GM23338 (cell line): ENCODE results near the gene SCO2. TPM values are rescaled to one million over a fixed set of nuclear protein-coding genes. Genes with fewer than 3 reads are reported as not detected.
A peak's percentile ranks its signal among the peaks of the same experiment; 100 is the strongest.

Source experiments
- ATAC-seq: fragments of 200-7000 bp; cut with Tn5 transposase; 3 replicates; pipeline ENCODE4 v1.9.1; 2020
- DNase-seq: peaks from one replicate; pipeline ENCODE4 v3.0.0-alpha.2; 2015; ENCODE audit warnings: low spot score
- H2AFZ ChIP-seq: fragments of 200-600 bp; sonication (generic); 2 replicates; pipeline ENCODE4 v1.8.0; 2016; ENCODE audit warnings: antibody characterized with exemption, mild to moderate bottlenecking, moderate library complexity
- H3F3A ChIP-seq: fragments of 200-600 bp; sonication (generic); replicated peaks from 2 replicates; pipeline ENCODE4 v1.8.0; 2017; ENCODE audit warnings: antibody characterized with exemption, mixed run types, low read depth
- H3K27ac ChIP-seq: fragments of 200-600 bp; sonication (generic); 2 replicates; pipeline ENCODE4 v1.6.1; 2016; ENCODE audit warnings: low read depth
- H3K27me3 ChIP-seq: fragments of 200-600 bp; sonication (generic); 2 replicates; pipeline ENCODE4 v1.8.0; 2016; ENCODE audit warnings: mild to moderate bottlenecking, mixed run types, moderate library complexity; ENCODE audit not compliant: insufficient read depth
- H3K36me3 ChIP-seq: fragments of 200-600 bp; sonication (generic); 2 replicates; pipeline ENCODE4 v1.8.0; 2016; ENCODE audit warnings: mild to moderate bottlenecking; ENCODE audit not compliant: insufficient read depth
- H3K4me1 ChIP-seq: fragments of 200-600 bp; sonication (generic); 2 replicates; pipeline ENCODE4 v1.8.0; 2016; ENCODE audit warnings: mild to moderate bottlenecking, moderate library complexity; ENCODE audit not compliant: insufficient read depth
- H3K4me2 ChIP-seq: fragments of 200-600 bp; sonication (generic); 2 replicates; pipeline ENCODE4 v1.7.1; 2017; ENCODE audit warnings: mixed run types
- H3K4me3 ChIP-seq: fragments of 200-600 bp; sonication (generic); 2 replicates; pipeline ENCODE4 v1.6.1; 2016; ENCODE audit warnings: mixed run types
- H3K79me2 ChIP-seq: fragments of 200-600 bp; sonication (generic); replicated peaks from 2 replicates; pipeline ENCODE4 v1.8.0; 2017; ENCODE audit warnings: mild to moderate bottlenecking; ENCODE audit not compliant: insufficient read depth
- H3K9me2 ChIP-seq: fragments of 200-600 bp; sonication (generic); 2 replicates; pipeline ENCODE4 v1.8.0; 2017; ENCODE audit not compliant: insufficient read depth
- H4K20me1 ChIP-seq: fragments of 200-600 bp; sonication (generic); replicated peaks from 2 replicates; pipeline ENCODE4 v1.8.0; 2017; ENCODE audit warnings: mild to moderate bottlenecking; ENCODE audit not compliant: insufficient read depth
- H3K27ac Mint-ChIP-seq: 2 replicates; pipeline ENCODE4 v1.8.0; 2020; ENCODE audit warnings: inconsistent platforms, mild to moderate bottlenecking, moderate library complexity, mixed read lengths
- H3K27me3 Mint-ChIP-seq: 3 replicates; pipeline ENCODE4 v1.8.0; 2022; ENCODE audit warnings: low read depth, mild to moderate bottlenecking, moderate library complexity, mixed read lengths, inconsistent platforms; ENCODE audit not compliant: insufficient read depth, poor library complexity
- H3K36me3 Mint-ChIP-seq: 3 replicates; pipeline ENCODE4 v1.8.0; 2021; ENCODE audit warnings: low read depth, mild to moderate bottlenecking, inconsistent platforms, moderate library complexity, mixed read lengths
- H3K4me1 Mint-ChIP-seq: 3 replicates; pipeline ENCODE4 v1.8.0; 2020; ENCODE audit warnings: mild to moderate bottlenecking, inconsistent platforms, mixed read lengths
- H3K4me3 Mint-ChIP-seq: 3 replicates; pipeline ENCODE4 v1.8.0; 2021; ENCODE audit warnings: moderate library complexity, mild to moderate bottlenecking, inconsistent platforms, mixed read lengths
- H3K9me3 Mint-ChIP-seq: 3 replicates; pipeline ENCODE4 v1.8.0; 2020; ENCODE audit warnings: moderate library complexity, mild to moderate bottlenecking, inconsistent platforms, mixed read lengths
- CREB1 ChIP-seq: fragments of 250-450 bp; sonication (Bioruptor Pico); IDR thresholded peaks from 2 replicates; pipeline ENCODE4 v1.5.0; 2020; ENCODE audit warnings: low read depth, mild to moderate bottlenecking, moderate library complexity
- CTCF ChIP-seq, 2 experiments: fragments of 200-600 bp in 1 of 2; sonication (generic) in 1 of 2; conservative IDR thresholded peaks; 2 replicates each; pipeline versions ENCODE4 v1.5.1 to v1.6.1; 2016 to 2017; ENCODE audit warnings: antibody characterized with exemption in 2 of 2, low read depth in 2 of 2, mild to moderate bottlenecking in 2 of 2, moderate library complexity in 1 of 2
- EZH2 ChIP-seq: fragments of 200-600 bp; sonication (generic); IDR thresholded peaks from one replicate; pipeline ENCODE4 v1.8.0; 2017; ENCODE audit warnings: antibody characterized with exemption, mild to moderate bottlenecking, low read depth; ENCODE audit not compliant: unreplicated experiment
- EZH2phosphoT487 ChIP-seq: fragments of 200-600 bp; sonication (generic); IDR thresholded peaks from one replicate; pipeline ENCODE4 v1.8.1; 2018; ENCODE audit warnings: antibody characterized with exemption; ENCODE audit not compliant: unreplicated experiment
- NANOG ChIP-seq: IDR thresholded peaks from 2 replicates; pipeline ENCODE4 v1.6.1; 2016; ENCODE audit warnings: antibody characterized with exemption, borderline replicate concordance
- POLR2AphosphoS5 ChIP-seq: IDR thresholded peaks from 2 replicates; pipeline ENCODE4 v1.6.1; 2016; ENCODE audit warnings: antibody characterized with exemption, low read depth
- REST ChIP-seq: IDR thresholded peaks from one replicate; pipeline ENCODE4 v1.6.1; 2018; ENCODE audit warnings: antibody characterized with exemption; ENCODE audit not compliant: unreplicated experiment
- ZNF114 ChIP-seq: fragments of 250-450 bp; sonication (Bioruptor Pico); IDR thresholded peaks from 2 replicates; pipeline ENCODE4 v1.5.0; 2020; ENCODE audit warnings: mild to moderate bottlenecking, moderate library complexity
- ZNF331 ChIP-seq: fragments of 250-450 bp; sonication (Bioruptor Pico); IDR thresholded peaks from 2 replicates; pipeline ENCODE4 v1.5.0; 2020; ENCODE audit warnings: low read depth, mild to moderate bottlenecking, moderate library complexity
- polyA plus RNA-seq: library from polyadenylated mRNA; unstranded; fragments of >200 nt; fragmentation: Nextera tagmentation; extraction: Ambion mirVana; gene quantifications from 2 replicates; pipeline ENCODE4 v1.2.1, GENCODE V29; 2016
- total RNA-seq: library from RNA; depleted of rRNA; stranded (reverse); fragments of >200 nt; shearing (Covaris generic); gene quantifications from 2 replicates; pipeline ENCODE4 v1.2.3, GENCODE V29; 2014
- TF ChIP-seq, protein P1 (sequence below): fragments of 250-450 bp; sonication (Bioruptor Pico); IDR thresholded peaks from 2 replicates; pipeline ENCODE4 v1.5.0; 2020; ENCODE audit warnings: mild to moderate bottlenecking, moderate library complexity
- TF ChIP-seq, protein P2 (sequence below): IDR thresholded peaks from 2 replicates; pipeline ENCODE4 v1.6.1; 2016; ENCODE audit warnings: antibody characterized with exemption

SCO2 gene
- total and polyA plus RNA-seq, 2 experiments from 2014 or later: 2.6 to 4.9 TPM

DNA sequence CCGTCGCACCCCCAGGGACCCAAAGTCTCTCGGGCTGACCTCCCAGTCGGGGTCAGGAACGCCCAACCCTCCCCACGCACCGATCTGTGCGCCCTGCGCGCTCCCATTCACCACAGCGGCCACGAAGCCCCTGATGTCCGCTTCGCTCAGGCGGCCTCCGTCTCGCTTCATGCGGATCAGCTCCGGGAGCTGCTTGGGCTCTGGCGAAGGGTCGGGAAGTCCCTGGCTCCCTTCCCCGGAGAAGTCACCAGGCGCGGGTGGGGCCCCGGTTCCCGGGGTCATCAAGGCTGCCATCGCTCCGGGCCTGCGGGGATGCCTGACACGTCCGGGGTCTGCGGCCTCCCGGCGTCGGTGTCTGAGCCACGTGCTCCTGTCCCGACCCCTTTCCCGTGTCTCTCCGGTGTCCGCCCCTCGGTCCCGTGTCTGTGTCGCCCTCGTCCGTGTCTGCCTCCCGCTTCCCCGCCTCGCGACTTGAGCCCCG is 4.1 kb upstream of the SCO2 start (continued):
- TF ChIP-seq, protein P1, sequence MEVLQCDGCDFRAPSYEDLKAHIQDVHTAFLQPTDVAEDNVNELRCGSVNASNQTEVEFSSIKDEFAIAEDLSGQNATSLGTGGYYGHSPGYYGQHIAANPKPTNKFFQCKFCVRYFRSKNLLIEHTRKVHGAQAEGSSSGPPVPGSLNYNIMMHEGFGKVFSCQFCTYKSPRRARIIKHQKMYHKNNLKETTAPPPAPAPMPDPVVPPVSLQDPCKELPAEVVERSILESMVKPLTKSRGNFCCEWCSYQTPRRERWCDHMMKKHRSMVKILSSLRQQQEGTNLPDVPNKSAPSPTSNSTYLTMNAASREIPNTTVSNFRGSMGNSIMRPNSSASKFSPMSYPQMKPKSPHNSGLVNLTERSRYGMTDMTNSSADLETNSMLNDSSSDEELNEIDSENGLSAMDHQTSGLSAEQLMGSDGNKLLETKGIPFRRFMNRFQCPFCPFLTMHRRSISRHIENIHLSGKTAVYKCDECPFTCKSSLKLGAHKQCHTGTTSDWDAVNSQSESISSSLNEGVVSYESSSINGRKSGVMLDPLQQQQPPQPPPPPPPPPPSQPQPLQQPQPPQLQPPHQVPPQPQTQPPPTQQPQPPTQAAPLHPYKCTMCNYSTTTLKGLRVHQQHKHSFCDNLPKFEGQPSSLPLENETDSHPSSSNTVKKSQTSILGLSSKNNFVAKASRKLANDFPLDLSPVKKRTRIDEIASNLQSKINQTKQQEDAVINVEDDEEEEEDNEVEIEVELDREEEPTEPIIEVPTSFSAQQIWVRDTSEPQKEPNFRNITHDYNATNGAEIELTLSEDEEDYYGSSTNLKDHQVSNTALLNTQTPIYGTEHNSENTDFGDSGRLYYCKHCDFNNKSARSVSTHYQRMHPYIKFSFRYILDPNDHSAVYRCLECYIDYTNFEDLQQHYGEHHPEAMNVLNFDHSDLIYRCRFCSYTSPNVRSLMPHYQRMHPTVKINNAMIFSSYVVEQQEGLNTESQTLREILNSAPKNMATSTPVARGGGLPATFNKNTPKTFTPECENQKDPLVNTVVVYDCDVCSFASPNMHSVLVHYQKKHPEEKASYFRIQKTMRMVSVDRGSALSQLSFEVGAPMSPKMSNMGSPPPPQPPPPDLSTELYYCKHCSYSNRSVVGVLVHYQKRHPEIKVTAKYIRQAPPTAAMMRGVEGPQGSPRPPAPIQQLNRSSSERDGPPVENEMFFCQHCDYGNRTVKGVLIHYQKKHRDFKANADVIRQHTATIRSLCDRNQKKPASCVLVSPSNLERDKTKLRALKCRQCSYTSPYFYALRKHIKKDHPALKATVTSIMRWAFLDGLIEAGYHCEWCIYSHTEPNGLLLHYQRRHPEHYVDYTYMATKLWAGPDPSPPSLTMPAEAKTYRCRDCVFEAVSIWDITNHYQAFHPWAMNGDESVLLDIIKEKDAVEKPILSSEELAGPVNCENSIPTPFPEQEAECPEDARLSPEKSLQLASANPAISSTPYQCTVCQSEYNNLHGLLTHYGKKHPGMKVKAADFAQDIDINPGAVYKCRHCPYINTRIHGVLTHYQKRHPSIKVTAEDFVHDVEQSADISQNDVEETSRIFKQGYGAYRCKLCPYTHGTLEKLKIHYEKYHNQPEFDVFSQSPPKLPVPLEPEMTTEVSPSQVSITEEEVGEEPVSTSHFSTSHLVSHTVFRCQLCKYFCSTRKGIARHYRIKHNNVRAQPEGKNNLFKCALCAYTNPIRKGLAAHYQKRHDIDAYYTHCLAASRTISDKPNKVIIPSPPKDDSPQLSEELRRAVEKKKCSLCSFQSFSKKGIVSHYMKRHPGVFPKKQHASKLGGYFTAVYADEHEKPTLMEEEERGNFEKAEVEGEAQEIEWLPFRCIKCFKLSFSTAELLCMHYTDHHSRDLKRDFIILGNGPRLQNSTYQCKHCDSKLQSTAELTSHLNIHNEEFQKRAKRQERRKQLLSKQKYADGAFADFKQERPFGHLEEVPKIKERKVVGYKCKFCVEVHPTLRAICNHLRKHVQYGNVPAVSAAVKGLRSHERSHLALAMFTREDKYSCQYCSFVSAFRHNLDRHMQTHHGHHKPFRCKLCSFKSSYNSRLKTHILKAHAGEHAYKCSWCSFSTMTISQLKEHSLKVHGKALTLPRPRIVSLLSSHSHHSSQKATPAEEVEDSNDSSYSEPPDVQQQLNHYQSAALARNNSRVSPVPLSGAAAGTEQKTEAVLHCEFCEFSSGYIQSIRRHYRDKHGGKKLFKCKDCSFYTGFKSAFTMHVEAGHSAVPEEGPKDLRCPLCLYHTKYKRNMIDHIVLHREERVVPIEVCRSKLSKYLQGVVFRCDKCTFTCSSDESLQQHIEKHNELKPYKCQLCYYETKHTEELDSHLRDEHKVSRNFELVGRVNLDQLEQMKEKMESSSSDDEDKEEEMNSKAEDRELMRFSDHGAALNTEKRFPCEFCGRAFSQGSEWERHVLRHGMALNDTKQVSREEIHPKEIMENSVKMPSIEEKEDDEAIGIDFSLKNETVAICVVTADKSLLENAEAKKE: no peak
- TF ChIP-seq, protein P2, sequence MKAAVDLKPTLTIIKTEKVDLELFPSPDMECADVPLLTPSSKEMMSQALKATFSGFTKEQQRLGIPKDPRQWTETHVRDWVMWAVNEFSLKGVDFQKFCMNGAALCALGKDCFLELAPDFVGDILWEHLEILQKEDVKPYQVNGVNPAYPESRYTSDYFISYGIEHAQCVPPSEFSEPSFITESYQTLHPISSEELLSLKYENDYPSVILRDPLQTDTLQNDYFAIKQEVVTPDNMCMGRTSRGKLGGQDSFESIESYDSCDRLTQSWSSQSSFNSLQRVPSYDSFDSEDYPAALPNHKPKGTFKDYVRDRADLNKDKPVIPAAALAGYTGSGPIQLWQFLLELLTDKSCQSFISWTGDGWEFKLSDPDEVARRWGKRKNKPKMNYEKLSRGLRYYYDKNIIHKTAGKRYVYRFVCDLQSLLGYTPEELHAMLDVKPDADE: no peak
- peak; percentile 68 for TF ChIP-seq EZH2
- TF ChIP-seq ZNF331 (CRISPR knock-in tag): no peak
- no peak for TF ChIP-seq NANOG

GRCh38 chr22:50528682-50529415 is 3.5 kb upstream of the SCO2 start:
- Mint-ChIP-seq H3K27me3 (peaks cover 74% of the 10 kb centered on the region), H3K9me3 (peaks cover 4% of the 10 kb centered on the region; the same call in 2 of the 3 replicates), H3K27ac (no peak overlapping the region), H3K4me1 (peaks cover 15% of the 10 kb centered on the region), H3K36me3 (peaks cover 5% of the 10 kb centered on the region), H3K4me3 (no peak overlapping the region; the same call in 2 of the 3 replicates)
- H3K9me2 ChIP-seq: no peaks in the 10 kb centered on the region
- H3K27me3 ChIP-seq: peaks cover 73% of the 10 kb centered on the region
- no peak overlapping the region for H3K4me3 ChIP-seq
- DNase-seq (peak; percentile 30), ATAC-seq (no peak)
- peaks cover 4% of the 10 kb centered on the region for H3F3A ChIP-seq
- H3K27ac ChIP-seq: no peak overlapping the region
- H4K20me1 ChIP-seq: no peaks in the 10 kb centered on the region; the same call in none of the 2 replicates
- H3K4me2 ChIP-seq: no peak overlapping the region
- no peaks in the 10 kb centered on the region for H3K36me3 ChIP-seq
- H3K4me1 ChIP-seq: peaks cover 4% of the 10 kb centered on the region; the same call in 1 of the 2 replicates
- H2AFZ ChIP-seq: no peak overlapping the region
- no peaks in the 10 kb centered on the region for H3K79me2 ChIP-seq
- TF ChIP-seq ZNF331 (CRISPR knock-in tag) (no peak), CTCF (conservative IDR thresholded peaks at IDR 0.05; ENCODE audit: low read depth in 2 of 2) (no peak), EZH2phosphoT487 (no peak), POLR2AphosphoS5 (no peak), CREB1 (no peak), REST (no peak), ZNF114 (CRISPR knock-in tag) (no peak)
